Trophoblast cell (in vitro differentiated cells and primary cell): ENCODE data around the gene DDO.

Experiments
- DNase-seq, 2 donors: peaks; one replicate each; pipeline ENCODE4 v3.0.0-alpha.2; 2016
- H2AFZ ChIP-seq: 2 replicates; pipeline ENCODE4 v1.6.1; 2013; ENCODE audit warnings: low read length, moderate library complexity, mild to moderate bottlenecking; ENCODE audit not compliant: insufficient read depth, poor library complexity
- H2AK5ac ChIP-seq: 2 replicates; pipeline ENCODE4 v1.6.1; 2013; ENCODE audit warnings: mild to moderate bottlenecking, low read length
- H2BK120ac ChIP-seq: 2 replicates; pipeline ENCODE4 v1.6.1; 2013; ENCODE audit warnings: low read length, mild to moderate bottlenecking, moderate library complexity; ENCODE audit not compliant: insufficient read depth, poor library complexity
- H2BK12ac ChIP-seq: 2 replicates; pipeline ENCODE4 v1.6.1; 2013; ENCODE audit warnings: mild to moderate bottlenecking, low read length, moderate library complexity
- H2BK5ac ChIP-seq: 2 replicates; pipeline ENCODE4 v1.6.1; 2013; ENCODE audit warnings: low read length, low read depth, moderate library complexity, mild to moderate bottlenecking; ENCODE audit not compliant: poor library complexity
- H3K14ac ChIP-seq: 2 replicates; pipeline ENCODE4 v1.6.1; 2013; ENCODE audit warnings: mild to moderate bottlenecking, low read length
- H3K18ac ChIP-seq: 2 replicates; pipeline ENCODE4 v1.6.1; 2013; ENCODE audit warnings: mild to moderate bottlenecking, low read length
- H3K23ac ChIP-seq: 2 replicates; pipeline ENCODE4 v1.6.1; 2013; ENCODE audit warnings: low read length
- H3K27ac ChIP-seq: 2 replicates; pipeline ENCODE4 v1.5.1; 2013; ENCODE audit warnings: low read depth, mild to moderate bottlenecking, inconsistent platforms, low read length, moderate library complexity
- H3K27me3 ChIP-seq: 2 replicates; pipeline ENCODE4 v1.6.1; 2013; ENCODE audit warnings: inconsistent platforms, mild to moderate bottlenecking, low read length, moderate library complexity; ENCODE audit not compliant: insufficient read depth
- H3K36me3 ChIP-seq, 2 experiments: 1 replicate in 1 of 2; 2 replicates in 1 of 2; pipeline ENCODE4 v1.6.1; 2013; ENCODE audit warnings: low read length in 2 of 2, mild to moderate bottlenecking in 2 of 2, moderate library complexity in 1 of 2; ENCODE audit not compliant: insufficient read depth in 2 of 2, control insufficient read depth in 1 of 2
- H3K4ac ChIP-seq: 2 replicates; pipeline ENCODE4 v1.6.1; 2013; ENCODE audit warnings: low read depth, mild to moderate bottlenecking, low read length, moderate library complexity
- H3K4me1 ChIP-seq, 2 experiments: 1 replicate in 1 of 2; 2 replicates in 1 of 2; pipeline ENCODE4 v1.6.1; 2013; ENCODE audit warnings: low read length in 2 of 2, mild to moderate bottlenecking in 2 of 2, moderate library complexity in 1 of 2; ENCODE audit not compliant: insufficient read depth in 2 of 2, control insufficient read depth in 1 of 2
- H3K4me2 ChIP-seq: 2 replicates; pipeline ENCODE4 v1.6.1; 2013; ENCODE audit warnings: inconsistent platforms, mild to moderate bottlenecking, low read length, moderate library complexity
- H3K4me3 ChIP-seq: 2 replicates; pipeline ENCODE4 v1.5.1; 2013; ENCODE audit warnings: mild to moderate bottlenecking, low read depth, low read length, inconsistent platforms
- H3K79me1 ChIP-seq: one replicate; pipeline ENCODE4 v1.6.1; 2013; ENCODE audit warnings: low read length
- H3K79me2 ChIP-seq: 2 replicates; pipeline ENCODE4 v1.6.1; 2013; ENCODE audit warnings: low read length, mild to moderate bottlenecking; ENCODE audit not compliant: control insufficient read depth, insufficient read depth, poor library complexity
- H3K9ac ChIP-seq: 2 replicates; pipeline ENCODE4 v1.6.1; 2013; ENCODE audit warnings: mild to moderate bottlenecking, low read length
- H3K9me3 ChIP-seq: 2 replicates; pipeline ENCODE4 v1.6.1; 2013; ENCODE audit warnings: low read depth, mild to moderate bottlenecking, control low read depth, inconsistent platforms, low read length; ENCODE audit not compliant: insufficient read depth
- H4K12ac ChIP-seq: 2 replicates; pipeline ENCODE4 v1.6.1; 2013; ENCODE audit warnings: low read depth, mild to moderate bottlenecking, low read length, moderate library complexity
- H4K8ac ChIP-seq: 2 replicates; pipeline ENCODE4 v1.6.1; 2013; ENCODE audit warnings: low read depth, mild to moderate bottlenecking, low read length, moderate library complexity
- H4K91ac ChIP-seq: one replicate; pipeline ENCODE4 v1.6.1; 2013; ENCODE audit warnings: low read depth, mild to moderate bottlenecking, low read length, moderate library complexity
- WGBS: extraction: QIAGEN DNeasy Blood & Tissue Kit; methylation state at CpG from one replicate; pipeline ENCODE4 v1.1.7; 2013; ENCODE audit warnings: missing lambda C conversion rate; ENCODE audit not compliant: insufficient read length, insufficient coverage; ENCODE audit errors: extremely low coverage; 5-methylcytosine and 5-hydroxymethylcytosine counted together

Gene DDO

DNA sequence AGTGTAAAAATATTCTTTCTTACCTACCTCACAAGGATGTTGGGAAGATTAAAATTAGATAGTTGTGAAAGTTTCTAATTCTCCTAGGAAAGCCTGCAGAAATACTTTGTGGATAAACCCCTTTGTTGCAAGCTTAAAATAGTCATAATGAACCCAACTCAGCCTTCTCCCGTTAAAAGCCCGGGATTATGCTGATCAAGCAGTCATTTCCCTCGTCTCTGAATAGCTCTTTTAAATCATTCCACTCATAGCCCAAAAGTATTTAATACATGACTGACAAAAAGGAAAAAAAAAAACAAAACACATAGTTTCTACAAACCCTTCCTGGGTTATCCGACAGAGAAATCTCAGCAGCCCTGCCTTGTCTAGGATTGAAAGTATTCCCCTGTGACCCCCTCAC, 46.3 kb downstream of the DDO start:
- Histone ChIP-seq H4K91ac (no peak overlapping the region), H3K36me3 (no peaks in the 10 kb centered on the region), H3K14ac (no peak overlapping the region), H3K79me2 (no peaks in the 10 kb centered on the region), H2BK5ac (no peak overlapping the region), H2AK5ac (no peak overlapping the region), H3K27me3 (no peaks in the 10 kb centered on the region), H3K4me1 (peaks cover 6 to 7% of the 10 kb centered on the region in 2 experiments), H3K18ac (no peak overlapping the region), H3K27ac (no peak overlapping the region), H3K4ac (no peak overlapping the region), H2AFZ (no peak overlapping the region), H3K4me3 (no peak overlapping the region), H2BK120ac (no peak overlapping the region), H4K12ac (no peak overlapping the region), H3K9ac (no peak overlapping the region), H3K9me3 (no peaks in the 10 kb centered on the region), H2BK12ac (no peak overlapping the region), H3K23ac (no peak overlapping the region), H4K8ac (no peak overlapping the region), H3K4me2 (no peak overlapping the region), H3K79me1 (peaks cover 14% of the 10 kb centered on the region)
- no peak for DNase-seq
- WGBS: no CpG with 5 or more reads among the region's 4 CpGs

- Histone ChIP-seq H3K27me3 (no peaks in the 10 kb centered on the region), H2BK5ac (no peak overlapping the region), H3K79me1 (peaks cover 20% of the 10 kb centered on the region), H4K8ac (no peak overlapping the region), H2AK5ac (no peak overlapping the region), H2AFZ (no peak overlapping the region), H3K9me3 (no peaks in the 10 kb centered on the region), H2BK120ac (no peak overlapping the region), H3K14ac (no peak overlapping the region), H4K12ac (no peak overlapping the region), H3K9ac (no peak overlapping the region), H3K4me1 (peaks cover 10 to 11% of the 10 kb centered on the region in 2 experiments), H4K91ac (no peak overlapping the region), H3K23ac (no peak overlapping the region), H2BK12ac (no peak overlapping the region), H3K4me3 (no peak overlapping the region), H3K4me2 (no peak overlapping the region), H3K27ac (no peak overlapping the region), H3K18ac (no peak overlapping the region), H3K36me3 (no peaks in the 10 kb centered on the region), H3K79me2 (no peaks in the 10 kb centered on the region), H3K4ac (no peak overlapping the region)
- 100% methylated on average over 1 of the region's 2 CpGs for WGBS
- DNase-seq: no peak
These were observed 47.1 kb downstream of the DDO start for GRCh38 chr6:110368284-110368683.

DNA sequence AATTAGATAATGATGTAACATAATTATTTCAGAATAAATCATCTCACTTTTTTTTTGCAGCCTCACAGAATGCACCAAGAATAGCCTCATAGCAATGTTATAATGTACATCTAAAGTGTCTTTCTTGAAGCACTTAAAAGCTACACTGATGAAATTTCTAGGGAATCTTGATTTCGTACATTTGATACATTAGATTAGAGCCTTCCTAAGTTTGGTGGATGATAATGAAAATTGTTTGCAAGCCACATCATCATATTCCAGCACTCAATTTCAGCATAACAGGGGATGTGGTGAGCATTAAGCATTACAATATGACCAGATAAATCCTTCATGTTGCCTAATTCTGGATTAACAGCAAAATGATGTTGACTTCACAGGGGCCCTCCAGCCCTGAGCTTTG, 47.5 kb downstream of the DDO start:
- H3K79me2 ChIP-seq: no peaks in the 10 kb centered on the region
- H4K12ac ChIP-seq: no peak overlapping the region
- H3K27me3 ChIP-seq: no peaks in the 10 kb centered on the region
- H3K4me1 ChIP-seq: peaks cover 10 to 11% of the 10 kb centered on the region in 2 experiments
- no peaks in the 10 kb centered on the region for H3K36me3 ChIP-seq
- H4K8ac ChIP-seq: no peak overlapping the region
- H3K4ac ChIP-seq: no peak overlapping the region
- no CpG with 5 or more reads among the region's 1 CpG for WGBS
- H2AFZ ChIP-seq: no peak overlapping the region
- H3K27ac ChIP-seq: no peak overlapping the region
- no peak overlapping the region for H3K14ac ChIP-seq
- no peak overlapping the region for H4K91ac ChIP-seq
- H2AK5ac ChIP-seq: no peak overlapping the region
- no peaks in the 10 kb centered on the region for H3K9me3 ChIP-seq
- no peak overlapping the region for H3K9ac ChIP-seq
- H2BK120ac ChIP-seq: no peak overlapping the region
- H3K23ac ChIP-seq: no peak overlapping the region
- no peak overlapping the region for H3K4me3 ChIP-seq
- H3K79me1 ChIP-seq: peaks cover 22% of the 10 kb centered on the region
- H3K18ac ChIP-seq: no peak overlapping the region
- no peak overlapping the region for H2BK12ac ChIP-seq
- H3K4me2 ChIP-seq: no peak overlapping the region
- no peak overlapping the region for H2BK5ac ChIP-seq
- no peak for DNase-seq

DNA sequence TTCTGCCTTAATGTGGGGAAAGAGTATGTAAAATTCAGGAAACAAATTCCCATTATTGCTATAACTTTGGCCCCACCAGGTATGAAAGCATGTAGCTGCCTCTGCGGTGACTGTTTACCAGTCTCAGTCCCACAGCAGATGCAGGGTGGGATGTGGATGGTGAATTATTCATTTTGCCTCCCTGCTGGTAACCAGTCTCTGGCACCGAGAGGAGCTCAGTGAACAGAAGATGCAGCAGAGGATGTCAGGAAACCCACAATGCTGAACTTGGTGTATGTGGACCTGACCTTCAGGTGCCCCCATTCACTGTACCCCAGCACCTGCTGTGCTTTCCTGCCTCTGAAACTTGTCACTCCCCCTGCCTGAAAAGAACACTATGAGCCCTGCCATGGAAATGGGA, 48.4 kb downstream of the DDO start:
- Histone ChIP-seq H3K9me3 (no peaks in the 10 kb centered on the region), H3K18ac (no peak overlapping the region), H2BK5ac (no peak overlapping the region), H2AFZ (no peak overlapping the region), H3K79me2 (no peaks in the 10 kb centered on the region), H4K12ac (no peak overlapping the region), H2BK120ac (peak overlapping the region; percentile 70), H3K36me3 (no peaks in the 10 kb centered on the region), H3K4me3 (no peak overlapping the region), H3K23ac (no peak overlapping the region), H3K14ac (peak overlapping the region; percentile 53), H3K27ac (no peak overlapping the region), H4K8ac (no peak overlapping the region), H3K4me2 (no peak overlapping the region), H3K4me1 (peaks cover 10 to 11% of the 10 kb centered on the region in 2 experiments), H4K91ac (peak overlapping the region; percentile 85), H3K79me1 (peaks cover 22% of the 10 kb centered on the region), H3K4ac (no peak overlapping the region), H3K27me3 (no peaks in the 10 kb centered on the region), H2AK5ac (peak overlapping the region; percentile 88), H3K9ac (no peak overlapping the region), H2BK12ac (peak overlapping the region; percentile 89)
- DNase-seq: no peak
- WGBS: no CpG with 5 or more reads among the region's 2 CpGs
